Measurements from ENCODE around the gene CCSER1. TPM values are rescaled to one million over a fixed set of nuclear protein-coding genes. Genes with fewer than 3 reads are reported as not detected.
A peak's percentile ranks its signal among the peaks of the same experiment; 100 is the strongest.

CCSER1 gene
- total RNA-seq = 15.7 TPM
- long read RNA-seq, partial matches to known transcripts = 1 of 12 reads
- long read RNA-seq, other reads (novel, unspliced or antisense) = 11 of 12 reads

GRCh38 chr4:90127223-90127705, at the start of gene CCSER1:
Gene CCSER1 (plus strand): TSS chr4:90127394.
- intact Hi-C loops (cut with DNase I) = loop anchor here (5.0 kb wide), 1 partner anchor 120 kb away; no protein-coding TSS in a partner anchor

GRCh38 chr4:90078440-90078839, 48.8 kb upstream of the CCSER1 start:
- intact Hi-C loops (cut with DNase I) = no loop called here
- no peak for DNase-seq (ENCODE audit: low spot score)

More at GRCh38 chr4:90127223-90127705, at the start of gene CCSER1:
- DNase-seq (ENCODE audit: low spot score) = peak; percentile 83

GRCh38 chr4:90080116-90080515, 47.1 kb upstream of the CCSER1 start:
- intact Hi-C loops (cut with DNase I) = no loop called here
- DNase-seq (ENCODE audit: low spot score) = no peak

GRCh38 chr4:90081432-90082144, 45.6 kb upstream of the CCSER1 start:
- no peak for DNase-seq (ENCODE audit: low spot score)
- intact Hi-C loops (cut with DNase I) = no loop called here

GRCh38 chr4:90082449-90082848, 44.7 kb upstream of the CCSER1 start:
- DNase-seq (ENCODE audit: low spot score) = no peak
- intact Hi-C loops (cut with DNase I) = no loop called here

GRCh38 chr4:90084277-90084966, 42.8 kb upstream of the CCSER1 start:
- no peak for DNase-seq (ENCODE audit: low spot score)
- intact Hi-C loops (cut with DNase I) = no loop called here

- intact Hi-C loops (cut with DNase I) = no loop called here
Observed at GRCh38 chr4:90084967-90085295, 42.3 kb upstream of the CCSER1 start.

GRCh38 chr4:90093526-90093925, 33.7 kb upstream of the CCSER1 start:
- DNase-seq (ENCODE audit: low spot score) = no peak
- intact Hi-C loops (cut with DNase I) = no loop called here

More at GRCh38 chr4:90084967-90085295, 42.3 kb upstream of the CCSER1 start:
- no peak for DNase-seq (ENCODE audit: low spot score)

- no peak for DNase-seq (ENCODE audit: low spot score)
- intact Hi-C loops (cut with DNase I) = no loop called here
Observed at GRCh38 chr4:90095000-90095399, 32.2 kb upstream of the CCSER1 start.

GRCh38 chr4:90099812-90100211, 27.4 kb upstream of the CCSER1 start:
- intact Hi-C loops (cut with DNase I) = no loop called here
- no peak for DNase-seq (ENCODE audit: low spot score)

GRCh38 chr4:90103991-90104390, 23.2 kb upstream of the CCSER1 start:
- DNase-seq (ENCODE audit: low spot score) = no peak
- intact Hi-C loops (cut with DNase I) = no loop called here

GRCh38 chr4:90105274-90105673, 21.9 kb upstream of the CCSER1 start:
- intact Hi-C loops (cut with DNase I) = no loop called here
- no peak for DNase-seq (ENCODE audit: low spot score)

GRCh38 chr4:90112715-90113114, 14.5 kb upstream of the CCSER1 start:
- no peak for DNase-seq (ENCODE audit: low spot score)
- intact Hi-C loops (cut with DNase I) = no loop called here

- no peak for DNase-seq (ENCODE audit: low spot score)
- intact Hi-C loops (cut with DNase I) = no loop called here
Observed at GRCh38 chr4:90113881-90114457, 13.2 kb upstream of the CCSER1 start.

GRCh38 chr4:90118527-90119195, 8.5 kb upstream of the CCSER1 start:
- no peak for DNase-seq (ENCODE audit: low spot score)
- intact Hi-C loops (cut with DNase I) = no loop called here

GRCh38 chr4:90120037-90120436, 7.2 kb upstream of the CCSER1 start:
- intact Hi-C loops (cut with DNase I) = no loop called here
- no peak for DNase-seq (ENCODE audit: low spot score)

GRCh38 chr4:90120815-90121214, 6.4 kb upstream of the CCSER1 start:
- intact Hi-C loops (cut with DNase I) = no loop called here
- DNase-seq (ENCODE audit: low spot score) = no peak

- intact Hi-C loops (cut with DNase I) = no loop called here
- no peak for DNase-seq (ENCODE audit: low spot score)
Observed at GRCh38 chr4:90121676-90122354, 5.4 kb upstream of the CCSER1 start.

GRCh38 chr4:90122355-90122748, 4.8 kb upstream of the CCSER1 start:
- intact Hi-C loops (cut with DNase I) = no loop called here
- no peak for DNase-seq (ENCODE audit: low spot score)

All from cardiac septum (tissue), 1 donor.